Measurements from ENCODE around the gene CYP19A1.

CYP19A1 gene

DNA sequence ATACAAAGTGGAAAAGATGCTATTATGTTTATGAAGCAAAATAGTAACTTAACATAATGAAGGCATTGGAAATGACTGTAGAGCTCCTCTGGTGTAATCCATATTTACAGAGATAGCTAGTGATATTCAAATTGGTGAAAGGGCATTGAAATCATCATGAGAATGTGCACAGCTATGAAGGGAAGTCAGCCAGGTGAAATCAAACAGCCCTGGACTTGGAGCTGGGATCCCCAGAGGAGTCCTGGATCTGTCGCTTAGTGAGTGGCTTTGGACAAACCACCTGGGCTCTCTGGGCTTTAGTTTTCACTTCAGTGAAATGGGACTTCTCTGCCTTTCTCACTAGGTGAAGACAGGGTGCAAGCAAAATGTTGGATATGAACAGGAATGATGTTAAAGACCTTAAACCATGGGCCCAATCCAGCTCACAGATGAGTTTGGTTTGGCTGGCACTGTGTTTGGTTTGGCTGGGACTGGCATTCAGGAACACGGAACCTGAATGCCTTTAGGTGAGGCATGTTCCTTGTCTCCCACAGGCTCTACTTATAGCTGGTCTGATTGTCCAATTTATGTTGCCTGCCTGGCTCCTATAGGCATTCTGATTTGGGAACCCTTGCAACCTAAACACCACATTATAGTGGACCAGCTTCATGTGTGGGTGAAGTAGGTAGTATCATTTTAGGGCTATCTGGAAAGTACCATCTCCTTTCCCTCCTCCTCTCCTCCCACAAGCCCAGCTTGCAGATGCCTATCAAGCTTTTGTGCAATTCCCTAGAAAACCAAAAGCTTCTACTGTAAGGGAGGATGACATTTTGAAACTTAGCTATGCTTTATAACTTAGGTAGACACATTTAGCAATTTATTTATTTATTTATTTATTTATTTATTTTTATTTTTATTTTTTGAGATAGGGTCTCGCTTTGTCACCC is 133.1 kb downstream of the CYP19A1 start:
- H3K27ac ChIP-seq, result no peak overlapping the region
- TF ChIP-seq, protein P1, sequence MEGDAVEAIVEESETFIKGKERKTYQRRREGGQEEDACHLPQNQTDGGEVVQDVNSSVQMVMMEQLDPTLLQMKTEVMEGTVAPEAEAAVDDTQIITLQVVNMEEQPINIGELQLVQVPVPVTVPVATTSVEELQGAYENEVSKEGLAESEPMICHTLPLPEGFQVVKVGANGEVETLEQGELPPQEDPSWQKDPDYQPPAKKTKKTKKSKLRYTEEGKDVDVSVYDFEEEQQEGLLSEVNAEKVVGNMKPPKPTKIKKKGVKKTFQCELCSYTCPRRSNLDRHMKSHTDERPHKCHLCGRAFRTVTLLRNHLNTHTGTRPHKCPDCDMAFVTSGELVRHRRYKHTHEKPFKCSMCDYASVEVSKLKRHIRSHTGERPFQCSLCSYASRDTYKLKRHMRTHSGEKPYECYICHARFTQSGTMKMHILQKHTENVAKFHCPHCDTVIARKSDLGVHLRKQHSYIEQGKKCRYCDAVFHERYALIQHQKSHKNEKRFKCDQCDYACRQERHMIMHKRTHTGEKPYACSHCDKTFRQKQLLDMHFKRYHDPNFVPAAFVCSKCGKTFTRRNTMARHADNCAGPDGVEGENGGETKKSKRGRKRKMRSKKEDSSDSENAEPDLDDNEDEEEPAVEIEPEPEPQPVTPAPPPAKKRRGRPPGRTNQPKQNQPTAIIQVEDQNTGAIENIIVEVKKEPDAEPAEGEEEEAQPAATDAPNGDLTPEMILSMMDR (conservative IDR thresholded peaks at IDR 0.05), result no peak

DNA sequence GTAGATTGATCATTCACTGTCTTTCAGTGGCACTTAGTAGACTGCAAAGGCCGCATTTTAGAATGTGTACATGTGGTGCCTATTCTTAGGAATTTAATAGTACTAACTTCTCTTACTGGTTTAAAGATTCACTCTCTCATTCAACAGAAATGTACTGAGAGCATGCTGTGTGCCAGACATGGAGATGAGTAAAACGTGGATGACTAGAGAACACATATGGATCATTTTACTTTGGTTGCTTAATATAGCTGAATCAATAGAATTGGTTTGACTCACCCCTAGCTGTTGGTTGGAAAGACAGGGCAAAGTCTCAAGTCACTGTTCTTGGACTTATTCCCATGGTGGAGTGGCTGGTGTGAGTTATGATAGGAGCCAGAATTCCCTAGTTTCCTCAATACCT is 134.6 kb downstream of the CYP19A1 start:
- TF ChIP-seq, protein P1 (conservative IDR thresholded peaks at IDR 0.05), result no peak
- no peak overlapping the region for H3K27ac ChIP-seq

DNA sequence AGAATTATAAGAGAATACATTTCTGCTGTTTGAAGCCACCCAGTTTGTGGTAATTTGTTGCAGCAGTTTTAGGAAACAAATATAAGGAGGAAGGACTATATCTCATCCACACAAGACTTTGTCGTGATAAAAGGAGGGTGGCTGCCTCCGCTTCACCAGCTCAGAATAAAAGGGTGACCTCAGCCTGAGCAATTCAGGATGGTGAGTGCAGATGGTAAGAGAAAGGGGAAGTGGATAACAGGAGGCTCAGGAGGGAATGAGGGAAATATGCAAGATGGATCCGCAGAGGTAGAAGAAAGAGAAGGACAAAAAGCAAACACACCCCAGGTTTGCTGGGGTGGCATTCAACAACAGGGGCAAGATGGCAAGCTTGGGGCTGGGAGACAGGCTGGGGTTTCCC is 135.6 kb downstream of the CYP19A1 start:
- TF ChIP-seq, protein P1 (conservative IDR thresholded peaks at IDR 0.05), result no peak
- H3K27ac ChIP-seq, result no peak overlapping the region

DNA sequence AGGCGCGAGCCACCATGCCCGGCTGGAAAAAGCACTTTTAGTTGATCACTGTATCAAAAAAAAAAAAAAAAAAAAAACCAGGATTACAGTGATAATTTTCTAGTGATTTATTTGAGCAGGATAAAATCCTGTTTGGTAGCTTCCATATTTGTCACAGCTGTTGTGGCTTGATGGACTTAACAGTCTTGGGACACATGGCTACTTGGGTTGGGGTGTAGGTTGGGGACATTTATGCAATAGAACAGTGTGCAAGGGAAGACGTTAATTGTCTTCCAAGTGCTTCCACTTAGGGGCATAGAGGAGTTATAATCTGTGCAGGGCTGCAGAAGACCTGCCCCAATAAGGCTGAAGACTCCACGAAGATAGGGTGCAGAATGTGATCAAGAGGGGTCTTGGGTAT is 136.8 kb downstream of the CYP19A1 start:
- no peak overlapping the region for H3K27ac ChIP-seq

DNA sequence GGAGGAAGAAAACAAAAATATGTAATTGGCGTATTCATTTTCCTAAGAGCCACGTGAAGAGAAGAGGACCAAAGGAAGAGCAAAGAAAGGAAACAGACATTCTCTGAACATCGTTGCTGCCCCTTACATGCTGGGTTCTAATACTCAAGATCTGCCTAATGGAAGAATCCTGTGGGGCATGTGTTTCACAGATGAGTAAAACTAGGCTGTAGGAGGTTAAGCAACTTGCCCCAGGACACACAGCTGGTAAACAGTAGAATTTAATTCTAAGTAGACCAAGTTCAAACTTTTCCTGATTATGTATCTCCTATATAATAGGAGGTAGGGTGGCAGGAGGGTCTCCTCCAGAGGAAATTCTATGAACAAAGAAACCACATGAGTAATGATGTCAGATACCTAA is 137.6 kb downstream of the CYP19A1 start:
- TF ChIP-seq, protein P1 (conservative IDR thresholded peaks at IDR 0.05), result no peak

More for the DNA sequence above, 136.8 kb downstream of the CYP19A1 start:
- TF ChIP-seq, protein P1 (conservative IDR thresholded peaks at IDR 0.05), result no peak

DNA sequence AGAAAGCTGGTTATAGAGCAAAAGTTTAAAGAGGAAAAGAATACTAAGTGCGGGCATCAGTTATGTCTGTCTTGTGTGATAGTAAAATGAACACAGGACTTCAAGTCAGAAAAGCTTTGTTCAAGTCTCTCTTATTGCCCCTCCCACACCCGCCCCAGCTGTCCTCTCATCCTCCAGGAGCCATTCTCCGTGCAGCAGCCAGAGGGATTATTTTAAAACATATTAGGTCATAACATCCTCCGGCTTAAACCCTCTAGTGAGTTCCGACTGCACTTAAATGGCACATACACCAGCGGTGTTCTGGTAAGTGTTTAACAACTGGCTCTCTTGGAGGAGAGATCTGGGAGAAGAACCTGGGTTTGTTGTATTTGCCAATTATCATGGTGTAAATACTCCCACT is 138.9 kb downstream of the CYP19A1 start:
- TF ChIP-seq, protein P1 (conservative IDR thresholded peaks at IDR 0.05), result no peak
- H3K27ac ChIP-seq, result no peak overlapping the region

More for the DNA sequence above, 137.6 kb downstream of the CYP19A1 start:
- H3K27ac ChIP-seq, result no peak overlapping the region

DNA sequence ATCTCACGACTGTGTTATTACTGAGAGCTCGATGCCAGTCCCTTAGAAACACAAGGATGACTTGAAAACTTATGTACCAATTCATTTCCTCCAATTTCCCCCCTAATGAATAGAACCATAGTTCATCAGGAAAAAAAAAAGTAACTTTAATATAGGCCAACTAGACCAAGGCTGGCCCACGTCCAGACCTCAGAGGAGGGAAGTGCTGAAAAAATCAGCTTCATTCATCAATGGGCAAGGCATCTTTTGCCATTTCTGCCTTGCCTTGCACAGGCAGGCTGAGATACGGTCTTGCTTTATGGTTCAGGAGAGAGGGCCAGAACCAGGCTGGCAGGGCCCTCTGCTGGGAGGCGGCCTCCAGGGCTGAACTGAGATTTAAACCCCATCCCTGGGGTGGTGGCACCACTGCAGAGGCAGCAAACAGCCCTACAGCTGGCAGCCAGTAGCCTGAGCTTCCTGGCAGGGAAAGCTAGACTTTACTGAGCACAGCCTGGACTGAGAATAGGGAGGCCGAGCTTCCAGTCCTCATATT is 139.6 kb downstream of the CYP19A1 start:
- TF ChIP-seq, protein P1 (conservative IDR thresholded peaks at IDR 0.05), result no peak
- no peak overlapping the region for H3K27ac ChIP-seq
